Measurements from ENCODE around the gene KSR1.
"Not testable (repeated sequence)": the region's sequence is repeated elsewhere in the genome, so short reads cannot be mapped to it uniquely, and the experiment has no call there.

KSR1 gene

DNA sequence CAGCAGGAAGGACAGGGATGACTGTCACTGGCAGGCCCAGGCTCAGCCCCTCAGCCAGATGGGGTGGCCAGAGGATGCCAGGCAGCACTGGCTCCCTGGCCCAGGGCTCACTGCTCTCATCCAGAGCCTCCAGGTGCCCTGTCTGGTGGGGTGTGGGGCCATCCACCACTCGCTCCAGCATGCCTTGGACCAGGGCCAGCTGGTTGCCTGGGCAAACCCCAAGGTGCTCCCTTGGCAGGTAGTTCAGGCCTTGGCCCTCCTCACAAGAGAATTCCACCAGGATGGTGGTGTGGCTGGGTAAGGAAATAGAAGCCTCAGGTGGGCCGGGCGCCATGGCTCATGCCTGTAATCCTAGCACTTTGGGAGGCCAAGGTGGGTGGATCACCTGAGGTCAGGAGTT, 204.2 kb downstream of the KSR1 start:
- DNase-seq (ENCODE audit: low spot score): no peak

DNA sequence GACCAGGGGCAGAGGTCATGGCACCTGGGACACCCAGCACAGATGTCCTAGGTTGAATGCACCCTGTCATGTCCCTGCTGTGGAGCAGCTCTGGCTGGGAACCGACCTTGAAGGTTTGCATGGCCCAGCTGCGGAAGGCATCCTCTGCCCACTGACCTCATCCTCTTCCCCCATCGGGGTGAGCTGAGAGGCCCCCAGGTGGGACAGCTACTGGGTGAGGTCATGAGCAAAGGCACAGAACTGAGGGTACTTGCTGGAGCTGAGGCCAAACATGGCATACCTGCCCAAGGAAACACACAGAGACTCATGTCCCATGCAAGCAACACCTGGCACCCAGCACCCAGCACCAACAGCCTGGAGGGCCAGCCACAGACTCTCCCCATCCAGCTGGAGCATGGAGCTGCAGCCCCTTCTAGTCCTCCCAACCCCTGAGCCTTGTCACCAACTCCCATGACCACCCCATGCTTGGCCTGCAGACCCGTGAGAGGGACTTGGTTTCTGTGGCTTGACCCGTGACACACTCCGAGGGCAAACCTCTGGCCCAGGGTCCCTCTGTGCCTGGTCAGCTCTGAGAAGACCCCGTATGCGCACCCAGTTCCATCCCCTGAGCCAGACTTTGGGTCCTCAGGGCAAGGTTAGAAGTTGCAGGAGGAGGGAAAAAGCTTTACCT, 207.8 kb downstream of the KSR1 start:
- no peak for DNase-seq (ENCODE audit: low spot score)

DNA sequence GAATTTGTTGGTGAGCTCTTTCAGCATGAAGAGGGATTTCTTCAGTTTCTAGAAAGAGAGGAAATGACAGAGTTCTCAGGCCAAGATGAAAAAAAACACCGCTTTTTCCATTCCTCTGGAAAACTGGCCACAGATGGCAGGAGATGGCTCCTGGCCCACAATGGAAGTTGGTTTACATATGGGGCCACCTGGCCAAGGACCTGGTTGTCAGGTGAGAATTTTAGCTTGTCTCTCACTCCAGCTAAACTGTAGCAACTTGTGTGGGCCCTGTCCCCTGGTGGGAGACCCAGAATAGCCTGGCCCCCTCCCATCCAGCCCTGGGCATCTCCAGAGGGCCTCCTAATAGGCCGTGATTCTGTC, 208.3 kb downstream of the KSR1 start:
- no peak for DNase-seq (ENCODE audit: low spot score)

- no peak for DNase-seq (ENCODE audit: low spot score)
These were observed 209.3 kb downstream of the KSR1 start for GRCh38 chr17:27665549-27665948.

GRCh38 chr17:27666270-27666669, 210.0 kb downstream of the KSR1 start:
- not testable (repeated sequence) for DNase-seq (ENCODE audit: low spot score)

GRCh38 chr17:27666831-27667560, 210.7 kb downstream of the KSR1 start:
- DNase-seq (ENCODE audit: low spot score): no peak

DNA sequence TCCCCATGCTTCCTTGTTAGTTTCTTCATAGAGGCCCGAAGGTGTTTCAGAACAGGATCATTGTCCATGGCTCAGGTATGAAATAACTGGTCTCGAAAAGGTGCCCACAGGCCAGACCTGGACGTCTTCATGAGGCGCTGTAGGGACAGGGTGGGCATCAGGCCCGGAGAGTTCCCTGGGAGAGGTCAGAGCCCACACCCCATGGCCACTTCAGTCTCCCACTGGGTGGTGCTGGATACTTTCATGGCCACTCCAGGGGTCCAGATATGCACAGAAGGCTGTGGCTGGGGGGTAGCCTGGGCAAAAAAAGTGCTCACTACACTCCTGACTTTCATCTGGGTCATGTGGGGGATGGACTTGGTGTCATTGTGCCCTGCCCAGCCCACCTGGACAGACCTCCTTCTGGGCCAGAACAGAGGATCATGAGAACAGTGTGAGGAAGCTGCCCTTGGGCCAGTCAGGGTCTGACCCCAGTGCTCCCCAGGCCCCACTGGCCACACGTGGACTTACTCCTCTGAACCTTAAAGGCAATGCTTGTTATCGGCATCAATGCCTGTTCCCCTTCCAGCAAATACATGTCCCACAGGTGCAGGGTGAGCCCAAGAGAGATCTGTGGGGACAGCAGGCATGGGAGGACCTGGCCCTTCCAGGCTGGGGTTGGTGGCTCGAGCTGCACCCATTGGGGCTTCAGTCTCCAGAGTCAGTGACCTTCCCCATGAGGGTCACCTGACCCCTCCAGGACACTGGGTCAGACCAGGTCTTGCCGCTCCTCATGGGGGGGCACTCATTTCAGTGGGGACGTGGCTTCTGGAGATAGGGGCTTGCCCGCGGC, 211.6 kb downstream of the KSR1 start:
- no peak for DNase-seq (ENCODE audit: low spot score)

GRCh38 chr17:27668488-27668823, 212.2 kb downstream of the KSR1 start:
- no peak for DNase-seq (ENCODE audit: low spot score)

- DNase-seq (ENCODE audit: low spot score): no peak
These were observed 212.9 kb downstream of the KSR1 start for GRCh38 chr17:27669136-27669535.

- no peak for DNase-seq (ENCODE audit: low spot score)
These were observed 213.6 kb downstream of the KSR1 start for GRCh38 chr17:27669850-27670249.

DNA sequence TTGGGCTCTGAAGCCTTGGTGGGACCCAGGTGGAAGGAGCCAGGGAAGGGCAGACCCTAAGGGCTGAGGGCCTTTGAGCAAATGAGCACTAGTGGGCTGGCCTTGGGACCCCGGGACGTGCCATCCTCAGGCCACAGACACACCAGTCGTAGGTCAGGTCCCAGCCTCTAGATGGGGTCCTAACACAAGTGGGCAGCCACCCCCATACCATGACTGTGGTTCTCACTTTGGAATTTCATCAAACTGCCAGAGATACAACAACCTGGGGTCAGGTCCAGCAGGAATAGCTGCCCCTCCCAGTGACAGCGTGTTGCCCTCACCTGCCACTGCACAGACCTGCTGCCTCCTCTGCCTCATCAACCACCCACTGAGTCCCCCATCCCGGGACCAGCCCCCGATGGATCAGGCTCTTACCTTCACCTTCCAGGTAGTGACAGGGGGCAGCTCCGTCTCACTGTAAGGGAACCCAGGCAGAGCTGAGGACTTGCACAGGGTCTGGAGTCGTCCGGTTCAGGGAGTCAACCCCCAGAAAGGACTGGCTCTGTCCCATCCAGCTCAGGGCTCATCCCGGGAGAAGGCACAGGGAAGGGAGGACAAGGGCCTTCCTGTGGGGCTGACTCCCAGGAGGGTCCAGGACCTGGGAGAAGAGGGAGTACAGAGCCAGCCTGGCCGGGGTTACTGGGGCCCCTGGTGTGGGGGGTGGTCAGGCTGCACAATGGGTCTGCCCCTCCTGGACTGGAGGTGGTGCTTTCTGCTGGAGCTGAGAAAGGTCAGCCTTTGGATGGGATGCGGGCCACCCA, 214.7 kb downstream of the KSR1 start:
- DNase-seq (ENCODE audit: low spot score): no peak

DNA sequence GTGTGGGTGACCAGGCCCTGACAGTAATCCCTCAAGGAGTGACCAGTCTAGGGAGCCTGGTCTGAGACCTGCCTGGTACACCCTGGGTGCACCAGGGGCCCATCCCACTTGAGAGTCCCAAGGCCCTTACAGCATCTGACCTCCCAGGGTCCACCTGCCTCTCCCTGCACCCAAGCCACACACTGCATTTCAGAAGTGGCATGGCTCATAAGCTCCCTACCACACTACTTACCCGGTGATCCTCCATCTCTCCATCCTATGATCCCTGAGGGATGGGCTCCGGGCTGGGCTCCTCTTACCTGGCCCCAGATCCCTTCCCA, 215.3 kb downstream of the KSR1 start:
- DNase-seq (ENCODE audit: low spot score): no peak

- not testable (repeated sequence) for DNase-seq (ENCODE audit: low spot score)
These were observed 215.8 kb downstream of the KSR1 start for GRCh38 chr17:27671977-27672480.

DNA sequence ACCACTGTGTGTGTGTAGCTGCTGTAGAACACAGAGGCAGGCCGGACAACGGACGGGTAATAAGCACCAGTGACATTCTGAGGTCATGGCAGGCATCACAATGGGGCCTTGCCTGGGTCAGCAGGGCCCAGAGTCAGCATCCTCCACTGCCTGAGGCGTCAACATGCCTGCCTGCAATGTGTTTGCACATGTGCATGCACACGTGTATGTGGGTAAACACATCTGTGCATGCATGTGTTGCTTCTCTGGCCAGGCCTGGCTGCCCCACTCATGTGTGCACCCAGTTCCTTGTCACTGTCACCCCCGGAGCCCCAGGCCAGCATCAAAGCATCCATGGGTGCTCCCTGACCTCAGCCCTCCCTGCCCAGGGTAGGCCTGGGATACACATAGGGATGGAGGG, 218.1 kb downstream of the KSR1 start:
- no peak for DNase-seq (ENCODE audit: low spot score)
